Endothelial cell of coronary artery (primary cell): ENCODE results near the gene FMNL1. TPM values are rescaled to one million over a fixed set of nuclear protein-coding genes. Genes with fewer than 3 reads are reported as not detected.

ENCODE experiments used
- total RNA-seq: library from RNA; depleted of rRNA; stranded (reverse); fragments of >200 nt; gene quantifications from 2 replicates; pipeline ENCODE4 v1.2.3, GENCODE V29; 2014

Gene FMNL1, protein sequence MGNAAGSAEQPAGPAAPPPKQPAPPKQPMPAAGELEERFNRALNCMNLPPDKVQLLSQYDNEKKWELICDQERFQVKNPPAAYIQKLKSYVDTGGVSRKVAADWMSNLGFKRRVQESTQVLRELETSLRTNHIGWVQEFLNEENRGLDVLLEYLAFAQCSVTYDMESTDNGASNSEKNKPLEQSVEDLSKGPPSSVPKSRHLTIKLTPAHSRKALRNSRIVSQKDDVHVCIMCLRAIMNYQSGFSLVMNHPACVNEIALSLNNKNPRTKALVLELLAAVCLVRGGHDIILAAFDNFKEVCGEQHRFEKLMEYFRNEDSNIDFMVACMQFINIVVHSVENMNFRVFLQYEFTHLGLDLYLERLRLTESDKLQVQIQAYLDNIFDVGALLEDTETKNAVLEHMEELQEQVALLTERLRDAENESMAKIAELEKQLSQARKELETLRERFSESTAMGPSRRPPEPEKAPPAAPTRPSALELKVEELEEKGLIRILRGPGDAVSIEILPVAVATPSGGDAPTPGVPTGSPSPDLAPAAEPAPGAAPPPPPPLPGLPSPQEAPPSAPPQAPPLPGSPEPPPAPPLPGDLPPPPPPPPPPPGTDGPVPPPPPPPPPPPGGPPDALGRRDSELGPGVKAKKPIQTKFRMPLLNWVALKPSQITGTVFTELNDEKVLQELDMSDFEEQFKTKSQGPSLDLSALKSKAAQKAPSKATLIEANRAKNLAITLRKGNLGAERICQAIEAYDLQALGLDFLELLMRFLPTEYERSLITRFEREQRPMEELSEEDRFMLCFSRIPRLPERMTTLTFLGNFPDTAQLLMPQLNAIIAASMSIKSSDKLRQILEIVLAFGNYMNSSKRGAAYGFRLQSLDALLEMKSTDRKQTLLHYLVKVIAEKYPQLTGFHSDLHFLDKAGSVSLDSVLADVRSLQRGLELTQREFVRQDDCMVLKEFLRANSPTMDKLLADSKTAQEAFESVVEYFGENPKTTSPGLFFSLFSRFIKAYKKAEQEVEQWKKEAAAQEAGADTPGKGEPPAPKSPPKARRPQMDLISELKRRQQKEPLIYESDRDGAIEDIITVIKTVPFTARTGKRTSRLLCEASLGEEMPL
- 0.54 and 0.94 TPM in 2 replicates for total RNA-seq

DNA sequence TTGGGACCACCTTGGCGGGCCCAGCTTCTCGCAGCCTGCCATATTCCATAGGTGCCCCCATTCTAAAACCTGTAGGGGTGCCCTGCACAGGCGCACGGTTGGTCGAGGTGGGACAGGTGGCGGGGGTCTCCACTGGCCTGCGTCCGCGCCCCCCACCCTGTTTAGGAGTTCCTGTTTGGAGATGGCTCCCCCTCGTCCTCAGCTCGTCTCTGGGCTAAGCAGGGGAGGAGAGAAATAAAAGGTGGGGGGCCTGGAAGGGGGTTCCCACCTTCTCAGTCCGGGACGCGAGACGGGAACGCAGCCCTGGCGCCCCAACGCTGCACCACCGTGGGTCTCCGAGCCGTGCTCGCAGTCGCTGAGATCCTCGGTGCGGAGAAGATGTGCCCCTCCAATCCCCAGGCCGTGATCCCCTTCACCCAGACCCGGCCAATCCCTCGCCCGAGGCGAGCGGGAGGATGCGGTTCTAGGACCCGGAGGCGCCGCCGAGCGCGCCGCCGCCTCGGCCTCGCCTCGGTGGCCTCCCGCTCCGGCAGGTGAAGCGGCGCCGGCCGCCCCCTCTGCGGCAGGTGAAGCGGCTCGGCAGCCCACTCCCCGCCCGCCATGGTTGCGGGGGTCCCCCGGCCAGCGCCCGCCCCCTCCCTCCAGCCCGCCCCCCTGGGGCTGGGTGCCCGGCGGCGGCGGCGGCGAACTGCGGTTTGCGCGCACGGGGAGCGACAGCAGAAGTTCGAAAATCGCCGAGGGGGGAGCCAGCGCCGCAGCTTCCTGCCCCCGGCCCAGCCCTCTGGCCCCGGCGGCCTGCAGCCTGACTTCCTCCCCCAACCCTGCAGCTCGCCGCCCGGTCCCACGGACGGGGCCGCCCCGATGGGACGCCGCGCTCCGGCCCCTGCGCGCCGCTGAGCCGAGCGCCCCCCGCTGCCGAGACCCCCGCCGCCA, at the start of gene FMNL1:
TSS of gene FMNL1 (plus strand) at position 805 of the 933 bp plus-strand sequence. CDS start 240 bp downstream, outside the sequence.

GRCh38 chr17:45261577-45262515, 40.2 kb downstream of the FMNL1 start, which contains the start of gene SPATA32:
Gene SPATA32 (minus strand): TSS chr17:45262094. CDS start chr17:45262016, 78 bp downstream.

Other genes starting within 250 kb of the FMNL1 start
- 26.7 and 27.0 TPM in 2 replicates for gene DCAKD, start 170.3 kb upstream of the FMNL1 start, total RNA-seq
- gene NMT1, start 160.6 kb upstream of the FMNL1 start, total RNA-seq: 58.7 and 58.9 TPM in 2 replicates
- 8.5 and 15.6 TPM in 2 replicates for gene PLCD3, start 89.4 kb upstream of the FMNL1 start, total RNA-seq
- 3.2 and 5.1 TPM in 2 replicates for gene ACBD4, start 86.2 kb upstream of the FMNL1 start, total RNA-seq
- gene HEXIM1, start 73.4 kb upstream of the FMNL1 start, total RNA-seq: 8.1 and 8.2 TPM in 2 replicates
- gene HEXIM2, start 60.0 kb upstream of the FMNL1 start, total RNA-seq: 2.7 and 4.0 TPM in 2 replicates
- under 0.01 TPM in 1 of 2 replicates, not detected in the other for gene SPATA32, start 40.2 kb downstream of the FMNL1 start, total RNA-seq
- 1.7 and 1.8 TPM in 2 replicates for gene MAP3K14, start 95.1 kb downstream of the FMNL1 start, total RNA-seq
- gene ARHGAP27, start 211.0 kb downstream of the FMNL1 start, total RNA-seq: 13.4 and 16.6 TPM in 2 replicates